Esophagus (tissue), 2 donors: ENCODE data around the gene MBP. TPM values are rescaled to one million over a fixed set of nuclear protein-coding genes. Genes with fewer than 3 reads are reported as not detected.

Experiments used
- H3K27ac ChIP-seq, 2 donors: one replicate each; pipeline ENCODE4 v1.5.1; 2013; ENCODE audit warnings: low read depth in 2 of 2, mild to moderate bottlenecking in 2 of 2, inconsistent platforms in 1 of 2, low read length in 1 of 2, moderate library complexity in 1 of 2
- H3K27me3 ChIP-seq, 2 donors: one replicate each; pipeline ENCODE4 v1.6.1; 2013; ENCODE audit warnings: low read length in 2 of 2, control low read depth in 1 of 2, mild to moderate bottlenecking in 1 of 2; ENCODE audit not compliant: insufficient read depth in 2 of 2, control insufficient read depth in 1 of 2
- H3K36me3 ChIP-seq, 2 donors: one replicate each; pipeline ENCODE4 v1.6.1; 2013; ENCODE audit warnings: low read length in 1 of 2; ENCODE audit not compliant: control insufficient read depth in 2 of 2, insufficient read depth in 2 of 2
- H3K4me1 ChIP-seq, 2 donors: one replicate each; pipeline ENCODE4 v1.6.1; 2013; ENCODE audit warnings: low read length in 1 of 2; ENCODE audit not compliant: control insufficient read depth in 2 of 2, insufficient read depth in 2 of 2
- H3K4me3 ChIP-seq, 2 donors: one replicate each; pipeline ENCODE4 v1.5.1; 2013; ENCODE audit warnings: low read length in 2 of 2, mild to moderate bottlenecking in 2 of 2, low read depth in 1 of 2, moderate library complexity in 1 of 2
- H3K9me3 ChIP-seq, 2 donors: one replicate each; pipeline ENCODE4 v1.6.1; 2013; ENCODE audit warnings: mild to moderate bottlenecking in 2 of 2, low read depth in 1 of 2, low read length in 1 of 2, moderate library complexity in 1 of 2; ENCODE audit not compliant: control insufficient read depth in 2 of 2, insufficient read depth in 1 of 2
- WGBS, 2 donors: extraction: QIAGEN DNeasy Blood & Tissue Kit; methylation state at CpG; one replicate each; pipeline ENCODE4 v1.1.7; 2013; 5-methylcytosine and 5-hydroxymethylcytosine counted together
- polyA plus RNA-seq, 2 donors: library from polyadenylated mRNA; stranded (reverse); fragments of 200-250 nt; gene quantifications; one replicate each; pipeline ENCODE4 v1.2.3, GENCODE V29; 2013
- donor health status: healthy with polysubstance abuse.
- donor health status: Bipolar disorder and iron deficiency.

The MBP gene
- polyA plus RNA-seq, 2 donors: 9.7 to 10.8 TPM

DNA sequence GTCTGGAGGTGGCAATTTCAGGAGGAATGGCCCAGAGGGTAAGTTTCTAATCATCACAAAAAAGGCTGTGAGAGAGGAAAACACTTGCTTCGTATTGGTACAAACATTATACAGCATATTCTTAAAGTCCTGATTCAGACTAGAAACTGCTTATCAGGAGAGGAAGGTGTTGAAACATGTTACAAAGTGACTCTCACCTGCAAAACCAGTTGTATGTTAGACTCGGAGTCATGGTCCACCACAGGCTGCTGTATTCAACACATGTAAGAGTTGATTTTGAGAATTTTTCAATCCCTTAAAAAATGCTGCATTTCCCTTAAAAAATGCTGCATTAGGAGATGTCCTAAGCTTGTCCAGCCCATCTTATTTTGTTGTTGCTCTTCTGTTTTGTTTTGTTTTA lies 61.5 kb downstream of the MBP start:
- Histone ChIP-seq H3K27ac (peak overlapping the region; percentile 47 to 84), H3K36me3 (no peaks in the 10 kb centered on the region), H3K27me3 (no peaks in the 10 kb centered on the region), H3K4me1 (peaks cover 7 to 15% of the 10 kb centered on the region in 2 donors), H3K9me3 (no peaks in the 10 kb centered on the region), H3K4me3 (no peak overlapping the region)
- 46 to 54% methylated on average over 2 of the region's 2 CpGs for WGBS, 2 donors

GRCh38 chr18:77070627-77071026 lies 62.0 kb downstream of the MBP start:
- 86 to 93% methylated on average over 16 of the region's 16 CpGs for WGBS, 2 donors
- H3K36me3 ChIP-seq: peaks cover 0 to 2% of the 10 kb centered on the region in 2 donors
- H3K27ac ChIP-seq: peak overlapping the region; percentile 6 to 82
- H3K4me3 ChIP-seq: no peak overlapping the region
- H3K27me3 ChIP-seq: no peaks in the 10 kb centered on the region
- H3K4me1 ChIP-seq: peaks cover 7 to 15% of the 10 kb centered on the region in 2 donors
- H3K9me3 ChIP-seq: no peaks in the 10 kb centered on the region

GRCh38 chr18:77069931-77070330 lies 62.7 kb downstream of the MBP start:
- Histone ChIP-seq H3K4me1 (peaks cover 7 to 15% of the 10 kb centered on the region in 2 donors), H3K27me3 (no peaks in the 10 kb centered on the region), H3K9me3 (no peaks in the 10 kb centered on the region), H3K4me3 (no peak overlapping the region), H3K36me3 (peaks cover 0 to 2% of the 10 kb centered on the region in 2 donors), H3K27ac (no peak overlapping the region)
- 80 to 84% methylated on average over 13 of the region's 13 CpGs for WGBS, 2 donors

DNA sequence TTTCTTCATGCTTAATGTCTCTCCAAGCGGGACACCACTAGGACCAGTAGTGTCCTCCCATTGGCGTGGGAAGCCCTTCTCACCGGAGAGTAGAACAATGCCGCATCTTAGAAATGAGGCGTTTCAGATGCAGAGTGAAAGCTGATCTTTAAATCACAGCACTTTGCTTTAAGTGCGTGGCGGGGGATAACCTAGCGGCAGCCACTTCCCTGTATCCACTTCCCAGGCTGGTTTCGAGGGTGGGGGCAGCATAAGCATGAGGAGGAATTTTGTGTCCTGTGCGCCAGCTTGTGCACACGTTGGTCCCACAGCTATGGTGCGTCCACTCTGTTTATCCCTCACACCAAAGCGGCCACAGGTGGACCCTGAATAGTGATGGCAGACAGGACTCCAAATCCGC lies 63.1 kb downstream of the MBP start:
- 93% methylated on average over 14 of the region's 14 CpGs for WGBS, 2 donors
- Histone ChIP-seq H3K36me3 (peaks cover 0 to 2% of the 10 kb centered on the region in 2 donors), H3K4me3 (no peak overlapping the region), H3K9me3 (no peaks in the 10 kb centered on the region), H3K4me1 (peaks cover 7 to 15% of the 10 kb centered on the region in 2 donors), H3K27me3 (no peaks in the 10 kb centered on the region), H3K27ac (no peak overlapping the region)

DNA sequence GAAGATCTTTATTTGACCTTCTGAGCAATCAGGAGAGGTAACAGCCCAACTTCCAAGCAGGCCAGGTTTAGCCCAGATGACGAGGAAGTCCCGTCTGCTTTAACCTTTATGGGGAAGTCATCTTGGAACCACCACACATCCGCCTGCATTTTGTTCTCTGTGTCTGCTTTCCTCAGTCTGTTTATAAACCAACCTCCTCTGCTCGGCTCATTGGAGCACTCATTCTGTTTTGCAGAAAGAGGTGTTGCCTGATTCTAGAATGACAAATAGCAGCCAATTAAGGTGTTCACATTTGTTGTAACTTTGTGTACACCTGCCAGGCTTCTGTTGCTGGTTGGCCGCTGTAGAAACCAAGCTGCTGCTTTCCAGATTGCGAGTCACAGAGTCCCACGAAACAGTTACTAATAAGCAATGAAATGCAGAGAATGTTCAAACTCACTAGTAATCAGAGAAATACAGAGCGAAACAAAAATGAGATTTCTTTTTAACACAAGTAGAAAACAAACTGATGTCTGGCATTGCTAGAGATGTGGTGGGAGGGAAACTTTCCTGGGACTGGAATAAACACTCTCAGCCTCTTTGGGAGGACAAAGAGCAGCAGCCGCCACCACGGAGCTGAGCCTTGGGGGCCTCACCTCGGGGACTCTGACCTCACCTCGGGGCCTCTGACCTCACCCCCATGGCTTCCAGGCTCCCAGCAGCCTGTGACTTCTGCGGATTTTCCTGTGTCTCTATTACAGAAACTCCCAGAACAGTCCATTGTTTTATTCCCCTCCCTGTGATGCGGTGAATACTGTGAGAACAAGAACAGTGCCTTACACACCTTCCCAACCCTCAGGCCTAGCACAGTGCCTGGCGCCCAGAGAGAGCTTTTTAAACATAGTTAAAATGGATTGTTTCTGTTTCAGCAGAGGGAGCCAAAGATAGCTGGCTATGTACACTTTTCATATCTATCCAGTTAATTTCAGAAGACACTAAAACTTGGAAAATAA lies 64.0 kb downstream of the MBP start:
- peak overlapping the region; percentile 54 to 91 for H3K27ac ChIP-seq
- peaks cover 7 to 15% of the 10 kb centered on the region in 2 donors for H3K4me1 ChIP-seq
- H3K4me3 ChIP-seq: no peak overlapping the region
- 56 to 57% methylated on average over 15 of the region's 15 CpGs for WGBS, 2 donors
- no peaks in the 10 kb centered on the region for H3K27me3 ChIP-seq
- H3K9me3 ChIP-seq: no peaks in the 10 kb centered on the region
- peaks cover 0 to 2% of the 10 kb centered on the region in 2 donors for H3K36me3 ChIP-seq

- Histone ChIP-seq H3K27ac (peak overlapping the region; percentile 54 to 91), H3K36me3 (peaks cover 0 to 2% of the 10 kb centered on the region in 2 donors), H3K27me3 (no peaks in the 10 kb centered on the region), H3K9me3 (no peaks in the 10 kb centered on the region), H3K4me1 (peaks cover 7 to 15% of the 10 kb centered on the region in 2 donors), H3K4me3 (no peak overlapping the region)
- WGBS, 2 donors: 35 to 37% methylated on average over 14 of the region's 14 CpGs
Measured at GRCh38 chr18:77067291-77068061, 65.1 kb downstream of the MBP start.

GRCh38 chr18:77066689-77067088 lies 65.9 kb downstream of the MBP start:
- H3K36me3 ChIP-seq: peaks cover 0 to 6% of the 10 kb centered on the region in 2 donors
- H3K4me1 ChIP-seq: peaks cover 7 to 15% of the 10 kb centered on the region in 2 donors
- WGBS, 2 donors: 83 to 86% methylated on average over 9 of the region's 9 CpGs
- H3K9me3 ChIP-seq: no peaks in the 10 kb centered on the region
- H3K27me3 ChIP-seq: no peaks in the 10 kb centered on the region
- H3K27ac ChIP-seq: peak overlapping the region; percentile 54 to 56
- no peak overlapping the region for H3K4me3 ChIP-seq

DNA sequence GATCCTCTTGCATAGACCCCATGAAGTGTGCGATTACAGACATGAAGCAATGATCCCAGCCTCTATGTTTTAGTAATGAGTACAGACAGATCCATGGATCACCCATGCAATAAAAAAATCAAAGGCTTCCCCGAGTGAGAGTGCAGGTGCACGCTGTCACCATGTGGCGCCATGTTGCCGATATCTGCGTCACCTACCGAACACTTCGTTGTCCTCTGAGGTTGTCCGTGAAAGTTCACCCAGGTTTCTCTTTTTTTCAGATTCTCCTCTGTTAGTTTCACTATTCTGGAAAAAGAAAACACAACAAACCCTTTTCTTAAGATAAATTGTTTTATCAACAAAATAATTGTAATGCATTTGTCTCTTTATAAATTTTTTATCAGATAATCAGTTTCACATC lies 66.5 kb downstream of the MBP start:
- Histone ChIP-seq H3K27me3 (no peaks in the 10 kb centered on the region), H3K36me3 (peaks cover 0 to 6% of the 10 kb centered on the region in 2 donors), H3K4me1 (peaks cover 7 to 15% of the 10 kb centered on the region in 2 donors), H3K4me3 (no peak overlapping the region), H3K9me3 (no peaks in the 10 kb centered on the region), H3K27ac (peak overlapping the region; percentile 36 to 72)
- WGBS, 2 donors: 97% methylated on average over 9 of the region's 9 CpGs

GRCh38 chr18:77065221-77065981 lies 67.2 kb downstream of the MBP start:
- Histone ChIP-seq H3K27me3 (no peaks in the 10 kb centered on the region), H3K9me3 (no peaks in the 10 kb centered on the region), H3K36me3 (peaks cover 0 to 8% of the 10 kb centered on the region in 2 donors), H3K27ac (peak overlapping the region; percentile 69 to 72), H3K4me1 (peaks cover 4 to 11% of the 10 kb centered on the region in 2 donors), H3K4me3 (no peak overlapping the region)
- WGBS, 2 donors: 54 to 58% methylated on average over 13 of the region's 13 CpGs
